ENCODE results near the gene KMO.
A peak's percentile ranks its signal among the peaks of the same experiment; 100 is the strongest.

Gene KMO

DNA sequence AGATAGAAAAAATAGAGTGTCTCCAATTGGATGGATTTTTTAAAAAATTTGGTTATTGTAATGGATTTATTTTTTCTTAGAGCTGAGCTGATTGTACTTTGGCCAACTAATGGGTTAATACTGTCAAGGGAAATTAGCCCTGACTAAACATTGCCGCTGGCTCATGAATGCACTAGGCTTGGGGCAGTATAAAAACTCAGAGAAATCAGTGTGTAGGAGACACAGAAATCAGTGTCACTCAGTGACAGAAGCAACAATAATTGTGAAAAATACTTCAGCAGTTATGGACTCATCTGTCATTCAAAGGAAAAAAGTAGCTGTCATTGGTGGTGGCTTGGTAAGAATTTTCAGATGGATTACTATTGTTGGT lies at the start of gene KMO:
Gene KMO, plus strand, starts transcription at position 217 of the 370 bp plus-strand sequence. Its CDS starts 67 bp downstream, at position 284.
- H3K4me3 ChIP-seq (ENCODE audit: low read length), result peak within 1 kb of the TSS; percentile 67
- TF ChIP-seq, protein P1, sequence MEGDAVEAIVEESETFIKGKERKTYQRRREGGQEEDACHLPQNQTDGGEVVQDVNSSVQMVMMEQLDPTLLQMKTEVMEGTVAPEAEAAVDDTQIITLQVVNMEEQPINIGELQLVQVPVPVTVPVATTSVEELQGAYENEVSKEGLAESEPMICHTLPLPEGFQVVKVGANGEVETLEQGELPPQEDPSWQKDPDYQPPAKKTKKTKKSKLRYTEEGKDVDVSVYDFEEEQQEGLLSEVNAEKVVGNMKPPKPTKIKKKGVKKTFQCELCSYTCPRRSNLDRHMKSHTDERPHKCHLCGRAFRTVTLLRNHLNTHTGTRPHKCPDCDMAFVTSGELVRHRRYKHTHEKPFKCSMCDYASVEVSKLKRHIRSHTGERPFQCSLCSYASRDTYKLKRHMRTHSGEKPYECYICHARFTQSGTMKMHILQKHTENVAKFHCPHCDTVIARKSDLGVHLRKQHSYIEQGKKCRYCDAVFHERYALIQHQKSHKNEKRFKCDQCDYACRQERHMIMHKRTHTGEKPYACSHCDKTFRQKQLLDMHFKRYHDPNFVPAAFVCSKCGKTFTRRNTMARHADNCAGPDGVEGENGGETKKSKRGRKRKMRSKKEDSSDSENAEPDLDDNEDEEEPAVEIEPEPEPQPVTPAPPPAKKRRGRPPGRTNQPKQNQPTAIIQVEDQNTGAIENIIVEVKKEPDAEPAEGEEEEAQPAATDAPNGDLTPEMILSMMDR (conservative IDR thresholded peaks at IDR 0.05; ENCODE audit: low read length), result no peak
- no peak for DNase-seq (ENCODE audit: low read depth)

DNA sequence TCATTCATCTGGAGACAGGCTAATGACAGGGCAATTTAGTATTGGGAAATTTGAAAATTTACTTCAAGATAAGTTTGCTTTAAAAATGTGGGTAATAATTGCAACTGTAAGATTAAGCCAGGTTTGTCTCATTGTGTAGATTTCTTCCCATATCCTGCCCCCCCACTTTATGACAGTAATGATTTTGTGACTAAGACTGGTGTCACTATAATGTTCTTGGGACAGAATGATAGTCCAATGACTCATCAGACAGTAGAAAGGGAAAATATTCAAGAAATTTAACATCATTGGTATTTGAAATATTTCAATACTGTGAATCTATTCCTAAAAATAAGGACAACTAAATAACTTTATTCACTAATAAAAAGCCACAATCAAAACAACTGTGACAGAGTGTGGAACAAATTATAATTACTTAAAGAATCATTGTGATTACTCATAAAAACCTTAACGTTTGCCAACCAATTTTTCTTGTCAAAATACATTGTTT lies 49.4 kb upstream of the KMO start:
- TF ChIP-seq, protein P1 (conservative IDR thresholded peaks at IDR 0.05; ENCODE audit: low read length), result no peak
- peak; percentile 87 for DNase-seq (ENCODE audit: low read depth)
- no peak overlapping the region for H3K4me3 ChIP-seq (ENCODE audit: low read length)

GRCh38 chr1:241485145-241485544 lies 47.0 kb upstream of the KMO start:
- no peak for DNase-seq (ENCODE audit: low read depth)
- TF ChIP-seq, protein P1 (conservative IDR thresholded peaks at IDR 0.05; ENCODE audit: low read length), result no peak
- H3K4me3 ChIP-seq (ENCODE audit: low read length), result no peak overlapping the region

GRCh38 chr1:241485554-241485992 lies 46.6 kb upstream of the KMO start:
- no peak overlapping the region for H3K4me3 ChIP-seq (ENCODE audit: low read length)
- TF ChIP-seq, protein P1 (conservative IDR thresholded peaks at IDR 0.05; ENCODE audit: low read length), result peak; percentile 50
- peak; percentile 4 for DNase-seq (ENCODE audit: low read depth)

GRCh38 chr1:241488739-241489138 lies 43.4 kb upstream of the KMO start:
- DNase-seq (ENCODE audit: low read depth), result no peak
- TF ChIP-seq, protein P1 (conservative IDR thresholded peaks at IDR 0.05; ENCODE audit: low read length), result no peak
- no peak overlapping the region for H3K4me3 ChIP-seq (ENCODE audit: low read length)

GRCh38 chr1:241495741-241496140 lies 36.4 kb upstream of the KMO start:
- DNase-seq (ENCODE audit: low read depth), result no peak
- H3K4me3 ChIP-seq (ENCODE audit: low read length), result no peak overlapping the region
- TF ChIP-seq, protein P1 (conservative IDR thresholded peaks at IDR 0.05; ENCODE audit: low read length), result no peak

DNA sequence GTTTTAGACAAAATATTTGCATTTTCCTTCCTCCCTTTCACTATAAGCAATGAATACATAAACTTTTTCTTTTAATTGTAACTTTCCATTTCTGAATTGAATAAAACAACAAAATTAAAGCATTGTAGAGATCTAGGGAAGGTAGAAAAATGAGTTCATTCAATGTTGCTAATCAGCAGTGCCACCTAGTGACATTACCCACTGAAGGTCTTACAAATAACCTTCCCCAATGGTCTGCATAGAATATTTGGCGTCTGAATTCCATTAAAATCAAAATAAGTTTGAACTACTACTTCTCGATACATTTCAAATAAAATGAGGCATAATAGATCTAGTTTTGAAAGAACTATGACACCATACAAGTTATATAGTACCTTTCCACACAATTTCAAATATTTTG lies 32.3 kb upstream of the KMO start:
- peak; percentile 55 for DNase-seq (ENCODE audit: low read depth)
- TF ChIP-seq, protein P1 (conservative IDR thresholded peaks at IDR 0.05; ENCODE audit: low read length), result peak; percentile 71
- H3K4me3 ChIP-seq (ENCODE audit: low read length), result no peak overlapping the region

Measured in AG10803 (cell line).